Measurements from ENCODE around the gene S100A1.
"Not testable (repeated sequence)": the region's sequence is repeated elsewhere in the genome, so short reads cannot be mapped to it uniquely, and the experiment has no call there.

S100A1 gene

DNA sequence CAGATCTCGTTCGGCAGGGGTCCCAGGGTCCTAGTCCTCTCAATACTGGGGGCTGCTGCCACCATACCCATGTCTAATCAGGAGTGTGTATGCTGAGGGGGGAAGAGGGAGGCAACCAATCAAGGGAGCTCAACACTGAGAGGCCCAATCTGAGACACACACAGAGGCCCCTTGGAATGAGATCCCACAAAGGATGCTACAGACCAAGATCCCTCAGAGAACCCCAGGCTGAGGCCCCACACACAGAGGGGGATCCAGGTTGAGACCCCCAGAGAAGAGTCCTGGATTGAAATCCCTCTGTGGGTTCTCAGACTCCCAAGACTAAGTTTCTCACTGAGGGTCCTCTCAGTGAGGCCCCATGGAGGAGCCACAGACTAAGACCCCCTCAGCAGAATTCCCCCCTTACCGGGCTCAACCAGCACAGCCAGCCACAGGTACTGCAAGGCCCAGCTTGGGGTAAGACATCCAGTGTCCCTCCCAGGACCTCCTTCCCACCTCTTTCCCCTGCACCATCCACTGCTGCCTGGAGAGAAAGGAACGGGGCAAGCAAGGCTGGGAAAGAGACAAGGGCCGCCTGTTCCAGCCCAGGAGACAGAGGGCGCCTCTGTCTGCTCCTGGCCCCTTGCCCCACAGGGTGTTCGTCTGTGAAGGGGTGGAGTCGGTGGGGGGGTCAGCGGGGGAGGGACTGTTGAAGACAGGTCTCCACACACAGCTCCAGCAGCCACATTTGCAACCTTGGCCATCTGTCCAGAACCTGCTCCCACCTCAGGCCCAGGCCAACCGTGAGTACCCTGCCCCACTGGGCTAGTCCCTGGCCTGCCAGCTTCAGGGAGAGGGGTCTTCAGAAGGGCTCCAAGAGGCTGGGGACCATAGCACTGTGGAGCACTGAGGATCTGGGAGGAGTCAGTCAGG is at the start of gene S100A1:
Gene S100A1, plus strand, starts transcription at position 720 of the 912 bp plus-strand sequence. CDS start 2,088 bp downstream, outside the sequence.
- DNase-seq (ENCODE audit: low read depth in 1 of 2, low spot score in 1 of 2), result no peak

- no peak for DNase-seq (ENCODE audit: low read depth in 1 of 2, low spot score in 1 of 2)
These were observed 49.7 kb upstream of the S100A1 start for GRCh38 chr1:153578490-153578889.

- no peak for DNase-seq (ENCODE audit: low read depth in 1 of 2, low spot score in 1 of 2)
These were observed 49.3 kb upstream of the S100A1 start for GRCh38 chr1:153578936-153579335.

- DNase-seq (ENCODE audit: low read depth in 1 of 2, low spot score in 1 of 2), result not testable (repeated sequence)
These were observed 45.4 kb upstream of the S100A1 start for GRCh38 chr1:153582836-153583235.

DNA sequence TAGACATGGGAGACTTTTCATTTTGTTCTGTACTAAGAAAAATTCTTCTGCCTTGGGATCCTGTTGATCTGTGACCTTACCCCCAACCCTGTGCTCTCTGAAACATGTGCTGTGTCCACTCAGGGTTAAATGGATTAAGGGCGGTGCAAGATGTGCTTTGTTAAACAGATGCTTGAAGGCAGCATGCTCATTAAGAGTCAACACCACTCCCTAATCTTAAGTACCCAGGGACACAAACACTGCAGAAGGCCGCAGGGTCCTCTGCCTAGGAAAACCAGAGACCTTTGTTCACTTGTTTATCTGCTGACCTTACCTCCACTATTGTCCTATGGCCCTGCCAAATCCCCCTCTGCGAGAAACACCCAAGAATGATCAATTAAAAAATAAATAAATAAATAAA is 44.7 kb upstream of the S100A1 start:
- not testable (repeated sequence) for DNase-seq (ENCODE audit: low read depth in 1 of 2, low spot score in 1 of 2)

GRCh38 chr1:153583976-153584375 is 44.3 kb upstream of the S100A1 start:
- DNase-seq (ENCODE audit: low read depth in 1 of 2, low spot score in 1 of 2), result no peak

DNA sequence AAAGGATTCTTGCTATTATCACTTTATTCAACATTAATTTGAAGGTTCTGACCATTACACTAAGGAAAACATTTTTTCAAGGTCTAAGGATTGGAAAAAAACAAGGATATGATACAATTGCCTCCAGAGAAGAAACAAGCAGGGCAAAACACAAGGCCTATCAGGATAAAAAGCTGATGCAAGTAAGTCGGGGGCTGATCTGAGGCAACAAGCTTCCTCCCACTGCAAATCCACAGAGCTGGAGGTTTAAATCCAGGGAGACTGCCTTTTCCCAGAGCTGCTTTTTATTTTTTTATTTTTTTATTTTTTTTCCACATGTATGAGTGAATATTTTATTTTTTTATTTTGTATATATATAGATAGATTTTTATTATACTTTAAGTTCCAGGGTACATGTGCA is 43.2 kb upstream of the S100A1 start:
- no peak for DNase-seq (ENCODE audit: low read depth in 1 of 2, low spot score in 1 of 2)

DNA sequence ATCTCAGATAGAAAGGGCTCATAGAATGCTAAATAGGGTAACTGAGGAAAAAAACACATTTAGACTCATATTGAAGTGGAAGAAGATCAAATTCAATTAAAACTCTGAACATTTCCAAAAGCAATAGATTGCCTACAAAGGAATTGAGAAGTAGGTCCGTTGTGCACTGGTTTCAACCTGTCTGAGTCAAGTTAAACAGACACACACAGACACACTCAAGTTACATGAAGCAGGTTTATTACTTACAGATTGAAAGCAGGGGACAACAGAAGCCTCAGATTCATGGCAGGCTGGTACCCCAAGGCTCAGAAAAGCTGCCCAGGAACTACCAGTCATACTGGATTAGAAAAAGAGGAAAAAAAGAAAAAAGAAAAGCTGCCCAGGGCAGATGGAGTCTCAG is 41.9 kb upstream of the S100A1 start:
- no peak for DNase-seq (ENCODE audit: low read depth in 1 of 2, low spot score in 1 of 2)

DNA sequence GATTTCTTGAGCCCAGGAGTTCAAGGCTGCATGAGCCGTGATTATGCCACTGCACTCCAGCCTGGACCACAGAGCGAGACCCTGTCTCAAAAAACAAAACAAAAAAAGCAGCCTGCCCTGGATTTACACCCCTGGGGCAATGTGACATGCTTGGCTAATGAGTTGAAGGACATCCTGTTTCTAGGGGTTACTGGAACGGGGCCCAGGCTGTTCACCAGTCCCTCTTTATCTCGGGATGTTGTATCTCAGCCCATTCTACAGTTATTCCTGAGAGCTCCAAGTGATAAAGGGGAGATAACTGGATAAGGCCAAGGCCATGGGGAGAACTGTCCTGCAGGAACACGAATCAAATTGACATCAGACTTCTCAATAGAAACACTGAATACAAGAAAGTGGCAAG is 40.9 kb upstream of the S100A1 start:
- DNase-seq (ENCODE audit: low read depth in 1 of 2, low spot score in 1 of 2), result no peak

DNA sequence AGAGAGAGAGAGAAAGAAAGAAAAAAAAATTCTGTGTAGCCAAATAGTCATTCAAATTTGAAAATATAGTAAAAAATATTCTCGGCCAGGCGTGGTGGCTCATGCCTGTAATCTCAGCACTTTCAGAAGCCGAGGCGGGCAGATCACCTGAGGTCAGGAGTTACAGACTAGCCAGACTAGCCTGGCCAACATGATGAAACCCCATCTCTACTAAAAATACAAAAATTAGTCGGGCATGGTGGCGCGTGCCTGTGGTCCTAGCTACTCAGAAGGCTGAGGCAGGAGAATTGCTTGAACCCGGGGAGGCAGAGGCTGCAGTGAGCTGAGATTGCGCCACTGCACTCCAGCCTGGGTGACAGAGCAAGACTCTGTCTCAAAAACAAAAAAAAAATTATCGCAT is 40.2 kb upstream of the S100A1 start:
- not testable (repeated sequence) for DNase-seq (ENCODE audit: low read depth in 1 of 2, low spot score in 1 of 2)

DNA sequence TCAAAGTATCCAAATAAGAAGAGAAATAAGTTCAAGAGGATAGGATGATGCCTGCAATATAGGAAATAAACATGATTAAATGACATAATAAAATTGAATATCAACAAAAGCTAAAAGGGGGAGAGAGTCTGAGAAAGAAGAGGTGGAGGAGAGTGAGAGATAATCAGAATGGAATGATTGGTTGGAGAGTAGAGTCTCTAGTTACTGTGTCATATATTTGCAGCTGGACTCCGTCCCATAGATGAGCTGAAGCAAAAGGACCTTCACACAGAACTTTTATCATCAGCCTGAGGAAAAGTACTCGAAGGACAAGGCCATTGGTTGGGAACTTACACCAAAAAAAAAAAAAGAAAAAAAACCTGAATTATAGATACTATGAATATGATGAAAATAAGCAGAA is 39.8 kb upstream of the S100A1 start:
- no peak for DNase-seq (ENCODE audit: low read depth in 1 of 2, low spot score in 1 of 2)

- no peak for DNase-seq (ENCODE audit: low read depth in 1 of 2, low spot score in 1 of 2)
These were observed 35.5 kb upstream of the S100A1 start for GRCh38 chr1:153592748-153593147.

DNA sequence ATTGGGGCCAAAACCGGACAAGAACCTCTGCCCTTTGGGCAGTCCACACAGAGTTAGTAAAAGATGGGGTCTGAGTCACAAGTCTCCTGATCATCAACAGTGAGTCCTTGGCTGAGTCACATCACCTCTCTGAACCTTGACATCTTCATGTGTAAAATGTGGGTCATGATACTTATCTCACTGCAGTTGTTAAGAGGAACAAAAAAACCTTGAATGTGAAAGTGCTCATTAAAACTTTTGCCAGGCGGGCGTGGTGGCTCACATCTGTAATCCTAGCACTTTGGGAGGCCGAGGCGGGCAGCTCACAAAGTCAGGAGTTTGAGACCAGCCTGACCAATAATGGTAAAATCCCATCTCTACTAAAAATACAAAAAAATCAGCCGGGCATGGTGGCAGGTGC is 31.0 kb upstream of the S100A1 start:
- DNase-seq (ENCODE audit: low read depth in 1 of 2, low spot score in 1 of 2), result no peak

DNA sequence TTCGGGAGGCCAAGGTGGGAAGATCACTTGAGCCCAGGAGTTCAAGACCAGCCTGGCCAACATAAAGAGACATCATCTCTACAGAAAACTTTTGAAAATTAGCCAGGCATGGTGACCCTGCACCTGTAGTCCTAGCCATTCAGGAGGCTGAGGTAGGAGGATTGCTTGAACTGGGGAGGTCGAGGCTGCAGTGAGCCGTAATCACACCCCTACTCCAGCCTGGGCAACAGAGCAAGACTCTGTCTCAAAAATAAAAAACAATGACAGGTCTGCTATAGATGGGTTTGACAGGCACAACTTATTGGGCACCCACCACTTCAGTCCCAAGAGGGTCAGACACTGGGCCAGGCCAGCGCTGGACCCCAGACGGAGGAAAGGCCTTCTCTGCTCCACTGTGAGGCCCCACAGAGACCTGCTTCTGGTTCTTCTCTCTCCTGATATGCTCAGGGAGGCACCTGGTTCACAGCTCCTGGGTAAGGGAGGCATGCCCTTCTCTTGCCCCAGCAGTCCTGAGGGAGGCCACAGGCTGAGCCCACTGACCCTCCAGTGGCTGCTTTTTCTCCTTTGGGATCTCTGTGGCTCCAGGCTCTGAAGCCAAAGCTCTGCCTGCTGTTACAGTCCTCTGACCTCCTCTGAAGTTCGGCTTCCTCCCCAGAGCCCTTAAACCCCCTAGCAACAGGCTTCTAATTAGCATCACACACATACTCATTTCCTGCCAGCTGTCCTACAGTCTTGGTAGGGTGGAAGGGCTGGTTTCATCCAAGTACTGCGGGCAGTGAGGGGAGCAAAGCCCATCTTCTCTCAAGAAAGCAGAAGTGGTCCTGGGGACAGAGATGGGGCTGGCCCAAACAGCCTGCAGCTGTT is 29.7 kb upstream of the S100A1 start:
- DNase-seq (ENCODE audit: low read depth in 1 of 2, low spot score in 1 of 2), result no peak

GRCh38 chr1:153599847-153600246 is 28.4 kb upstream of the S100A1 start:
- no peak for DNase-seq (ENCODE audit: low read depth in 1 of 2, low spot score in 1 of 2)

- DNase-seq (ENCODE audit: low read depth in 1 of 2, low spot score in 1 of 2), result no peak
These were observed 25.5 kb upstream of the S100A1 start for GRCh38 chr1:153602749-153603148.

GRCh38 chr1:153606194-153606593 is 22.0 kb upstream of the S100A1 start:
- no peak for DNase-seq (ENCODE audit: low read depth in 1 of 2, low spot score in 1 of 2)

- no peak for DNase-seq (ENCODE audit: low read depth in 1 of 2, low spot score in 1 of 2)
These were observed 20.9 kb upstream of the S100A1 start for GRCh38 chr1:153607381-153607780.

DNA sequence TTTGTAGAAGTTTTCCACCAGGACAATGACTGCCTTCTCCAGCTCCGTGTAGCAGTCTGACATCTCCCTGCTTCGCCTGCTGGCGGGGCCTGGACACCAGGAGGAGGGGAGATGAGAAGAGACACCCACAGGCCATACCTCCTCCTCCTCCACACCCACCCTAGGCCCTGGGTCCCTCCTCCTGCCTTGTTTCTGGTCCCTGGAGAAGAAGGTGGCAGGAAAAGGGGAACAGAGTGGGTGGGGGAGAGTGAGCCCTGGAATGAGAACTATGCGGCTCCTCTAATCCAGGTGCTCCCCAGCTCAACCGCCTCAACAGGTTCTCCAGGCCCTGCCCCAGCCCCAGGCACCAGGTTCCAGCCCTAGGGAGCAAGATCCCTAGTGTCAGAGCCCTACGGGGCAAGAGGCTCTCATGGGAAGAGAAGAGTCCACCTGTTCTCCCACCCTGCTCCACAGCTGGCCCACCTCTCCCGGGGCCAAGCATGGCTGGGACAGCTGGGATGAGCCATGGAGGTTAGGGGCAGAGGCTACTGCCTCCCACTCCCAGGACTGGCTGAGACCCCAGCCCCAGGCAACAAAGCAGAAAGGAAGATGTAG is 20.0 kb upstream of the S100A1 start:
- DNase-seq (ENCODE audit: low read depth in 1 of 2, low spot score in 1 of 2), result no peak

DNA sequence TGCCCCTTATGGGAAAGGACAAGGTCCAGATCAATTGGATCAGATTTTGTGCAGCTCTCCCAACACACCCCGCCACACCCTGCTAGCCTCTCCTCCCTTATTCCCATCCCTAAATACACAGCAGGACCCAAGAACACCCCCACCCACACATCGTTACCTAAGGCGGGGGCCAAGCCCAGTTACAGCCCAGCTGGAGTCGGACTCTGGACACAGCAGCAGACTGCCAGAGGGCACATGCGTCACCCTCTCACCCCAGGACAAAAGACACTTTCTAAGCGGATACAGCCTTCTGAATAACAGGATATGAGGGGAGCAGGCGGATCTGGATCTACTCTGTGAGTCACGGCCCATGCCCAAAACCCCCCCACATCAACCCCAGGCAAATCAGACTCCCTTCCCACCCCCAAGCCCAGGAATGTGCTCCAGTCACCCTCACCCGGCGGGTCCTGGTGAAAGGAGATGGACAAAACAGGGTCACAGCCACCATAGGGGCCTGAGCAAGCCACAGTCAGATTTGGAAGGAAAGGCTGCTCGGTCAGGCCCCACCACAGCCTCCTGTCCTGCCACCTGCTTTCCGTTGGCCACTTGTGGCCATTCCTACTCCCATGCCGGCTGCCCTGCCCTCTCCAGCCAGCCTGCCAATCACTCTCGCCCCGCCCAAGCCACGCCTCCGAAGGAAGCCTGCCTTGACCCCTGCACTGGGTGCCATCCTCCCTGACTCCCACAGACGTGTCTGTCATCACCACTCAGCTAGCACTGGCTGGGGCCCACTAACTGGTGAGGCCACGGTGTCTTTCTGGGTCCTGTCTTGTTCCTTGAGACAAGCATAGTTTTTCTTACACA is 19.3 kb upstream of the S100A1 start:
- DNase-seq (ENCODE audit: low read depth in 1 of 2, low spot score in 1 of 2), result no peak

GRCh38 chr1:153609585-153609907 is 18.7 kb upstream of the S100A1 start:
- DNase-seq (ENCODE audit: low read depth in 1 of 2, low spot score in 1 of 2), result no peak

Measured in activated CD4-positive, alpha-beta T cell treated with anti-CD3 and anti-CD28 coated beads, Interleukin-2, amount 50 U/mL, for 24 hours (primary cell).